Peyer's patch (tissue), 4 donors: ENCODE measurements around the gene LRRC72. TPM values are rescaled to one million over a fixed set of nuclear protein-coding genes. Genes with fewer than 3 reads are reported as not detected.
"Not testable (repeated sequence)": the region's sequence is repeated elsewhere in the genome, so short reads cannot be mapped to it uniquely, and the experiment has no call there.

Experiments
- DNase-seq, 3 donors: peaks; one replicate each; pipeline ENCODE4 v3.0.0-alpha.2; 2017 to 2019
- H3K27ac ChIP-seq, 4 donors: fragments of 200-600 bp; sonication (generic); one replicate each; pipeline ENCODE4 v1.5.1; 2016 to 2019
- H3K27me3 ChIP-seq, 2 donors: fragments of 200-600 bp; sonication (generic); one replicate each; pipeline ENCODE4 v1.5.1; 2019
- H3K36me3 ChIP-seq, 3 donors: fragments of 200-600 bp; sonication (generic); one replicate each; pipeline ENCODE4 v1.5.1; 2016 to 2019
- H3K4me1 ChIP-seq, 4 donors: fragments of 200-600 bp; sonication (generic); one replicate each; pipeline ENCODE4 v1.5.1; 2016 to 2019
- H3K4me3 ChIP-seq, 4 donors: fragments of 200-600 bp; sonication (generic); 1 replicate in 3 of 4; 2 replicates in 1 of 4; pipeline ENCODE4 v1.5.1; 2016 to 2019; ENCODE audit warnings: mild to moderate bottlenecking in 1 of 4
- H3K9me3 ChIP-seq, 4 donors: fragments of 200-600 bp; sonication (generic); one replicate each; pipeline ENCODE4 v1.5.1; 2016 to 2019; ENCODE audit warnings: mild to moderate bottlenecking in 1 of 4
- CTCF ChIP-seq, 6 experiments: fragments of 450-650 bp in 4 of 6; fragments of 200-600 bp in 2 of 6; sonication (generic) in 1 of 6; IDR thresholded peaks; one replicate each; pipeline ENCODE4 v1.5.1; 2017 to 2019; ENCODE audit warnings: antibody characterized with exemption in 6 of 6, mild to moderate bottlenecking in 3 of 6, moderate library complexity in 1 of 6
- POLR2A ChIP-seq, 2 donors: fragments of 450-650 bp; IDR thresholded peaks; one replicate each; pipeline ENCODE4 v1.5.1; 2017; ENCODE audit warnings: antibody characterized with exemption in 2 of 2, mild to moderate bottlenecking in 2 of 2, moderate library complexity in 2 of 2
- total RNA-seq, 4 donors: library from RNA; depleted of rRNA; stranded (reverse); fragments of >200 nt; gene quantifications; one replicate each; pipeline ENCODE4 v1.1.0, GENCODE V29; 2016

LRRC72 gene
- total RNA-seq, 4 donors from 2014 or later = not detected

DNA sequence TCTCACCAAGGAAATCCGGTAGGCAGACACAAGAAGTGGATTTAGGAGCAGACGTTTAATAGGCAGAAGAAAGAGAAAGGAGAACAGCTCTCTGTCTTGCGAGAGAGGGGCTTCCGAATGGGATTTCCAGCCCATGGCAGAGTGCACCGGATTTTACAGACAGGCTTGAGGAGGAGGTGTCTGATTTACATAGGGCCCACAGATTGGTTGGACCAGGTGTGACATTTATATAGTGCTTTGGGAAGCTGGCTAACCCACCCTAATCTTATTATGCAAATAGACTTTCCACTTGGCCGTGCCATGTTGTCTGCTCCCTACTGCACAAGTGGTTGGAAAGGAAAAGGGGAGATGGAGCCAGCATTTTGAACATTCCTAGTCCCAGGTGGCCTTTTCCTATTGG, 61.2 kb downstream of the LRRC72 start:
- no peak overlapping the region for H3K4me3 ChIP-seq

GRCh38 chr7:16589881-16590280, 63.3 kb downstream of the LRRC72 start:
- H3K27ac ChIP-seq = no peak overlapping the region
- TF ChIP-seq POLR2A (IDR thresholded peaks at IDR 0.05) = no peak
- TF ChIP-seq CTCF (IDR thresholded peaks at IDR 0.05) = no peak

More for the DNA sequence above, 61.2 kb downstream of the LRRC72 start:
- no peak overlapping the region for H3K27ac ChIP-seq
- no peaks in the 10 kb centered on the region for H3K9me3 ChIP-seq
- no peaks in the 10 kb centered on the region for H3K36me3 ChIP-seq
- no peaks in the 10 kb centered on the region for H3K27me3 ChIP-seq
- H3K4me1 ChIP-seq = no peaks in the 10 kb centered on the region
- TF ChIP-seq POLR2A (IDR thresholded peaks at IDR 0.05) (no peak), CTCF (IDR thresholded peaks at IDR 0.05) (no peak)
- DNase-seq = no peak

DNA sequence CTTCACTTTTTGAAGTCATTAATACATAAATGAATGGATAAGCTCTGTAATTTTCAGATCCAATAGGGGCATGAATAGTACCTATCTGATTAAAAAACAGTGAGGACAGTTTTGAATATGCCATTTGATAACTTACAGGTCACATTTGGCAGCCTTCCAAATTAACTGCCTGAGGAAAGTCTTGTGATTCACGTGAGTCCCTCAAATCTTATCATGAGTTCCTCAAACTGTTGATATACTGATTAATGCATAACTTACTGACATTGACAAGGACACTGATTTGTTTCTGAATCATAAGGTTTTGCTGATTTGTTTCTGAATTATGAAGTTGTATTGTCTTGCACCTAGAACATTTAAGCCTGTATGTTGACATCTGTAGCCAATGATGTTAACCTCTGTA, 63.8 kb downstream of the LRRC72 start:
- Histone ChIP-seq H3K36me3 (no peaks in the 10 kb centered on the region), H3K27ac (no peak overlapping the region), H3K4me1 (no peaks in the 10 kb centered on the region), H3K27me3 (no peaks in the 10 kb centered on the region), H3K4me3 (no peak overlapping the region), H3K9me3 (no peaks in the 10 kb centered on the region)
- no peak for DNase-seq
- TF ChIP-seq POLR2A (IDR thresholded peaks at IDR 0.05) (no peak), CTCF (IDR thresholded peaks at IDR 0.05) (no peak)

More at GRCh38 chr7:16589881-16590280, 63.3 kb downstream of the LRRC72 start:
- no peak for DNase-seq
- Histone ChIP-seq H3K27me3 (no peaks in the 10 kb centered on the region), H3K9me3 (no peaks in the 10 kb centered on the region), H3K4me1 (no peaks in the 10 kb centered on the region), H3K4me3 (no peak overlapping the region), H3K36me3 (no peaks in the 10 kb centered on the region)

DNA sequence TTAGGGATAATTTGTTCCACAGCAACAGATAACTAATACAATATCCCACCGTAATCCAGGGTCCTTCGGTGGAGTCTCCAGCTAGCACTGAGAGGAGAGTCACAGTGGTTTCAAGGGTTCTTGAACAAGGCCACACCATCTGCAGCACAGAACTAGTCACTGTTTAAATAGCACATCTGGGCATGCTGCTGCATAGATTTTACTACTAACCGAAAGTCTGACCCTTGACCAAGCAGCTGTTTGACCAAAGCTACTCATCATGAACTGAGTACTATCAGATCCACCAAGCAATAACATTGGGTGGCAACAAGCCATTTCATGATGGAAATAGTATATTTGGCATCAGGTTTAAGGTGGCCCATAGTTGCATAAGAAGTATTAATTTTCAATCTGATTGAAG, 65.8 kb downstream of the LRRC72 start:
- Histone ChIP-seq H3K36me3 (no peaks in the 10 kb centered on the region), H3K27me3 (no peaks in the 10 kb centered on the region), H3K27ac (no peak overlapping the region), H3K4me3 (no peak overlapping the region), H3K4me1 (no peaks in the 10 kb centered on the region), H3K9me3 (no peaks in the 10 kb centered on the region)
- no peak for DNase-seq
- no peak for TF ChIP-seq CTCF (IDR thresholded peaks at IDR 0.05)

DNA sequence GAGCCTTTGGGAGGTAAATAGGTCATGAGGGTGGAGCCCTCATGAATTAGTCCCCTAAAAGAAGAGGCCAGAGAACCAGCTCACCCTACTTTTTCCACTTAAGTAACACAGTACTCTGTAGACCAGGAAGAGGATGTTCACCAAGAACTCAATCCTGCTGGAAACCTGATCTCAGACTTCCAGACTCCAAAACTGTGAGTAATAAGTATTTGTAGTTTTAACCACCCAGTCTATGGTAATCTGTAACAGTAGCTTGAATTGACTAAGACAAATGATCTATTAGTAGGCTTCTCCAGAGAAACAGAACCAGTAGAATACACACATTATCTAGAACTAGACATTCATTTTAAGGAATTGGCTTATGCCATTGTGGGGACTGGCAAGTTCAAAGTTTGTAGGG, 67.4 kb downstream of the LRRC72 start:
- Histone ChIP-seq H3K36me3 (peaks cover 0 to 1% (median 0%) of the 10 kb centered on the region in 3 donors), H3K4me3 (no peak overlapping the region), H3K4me1 (no peaks in the 10 kb centered on the region), H3K27ac (no peak overlapping the region), H3K9me3 (no peaks in the 10 kb centered on the region), H3K27me3 (no peaks in the 10 kb centered on the region)
- DNase-seq = no peak
- TF ChIP-seq CTCF (IDR thresholded peaks at IDR 0.05) = no peak
- no peak for TF ChIP-seq POLR2A (IDR thresholded peaks at IDR 0.05)

DNA sequence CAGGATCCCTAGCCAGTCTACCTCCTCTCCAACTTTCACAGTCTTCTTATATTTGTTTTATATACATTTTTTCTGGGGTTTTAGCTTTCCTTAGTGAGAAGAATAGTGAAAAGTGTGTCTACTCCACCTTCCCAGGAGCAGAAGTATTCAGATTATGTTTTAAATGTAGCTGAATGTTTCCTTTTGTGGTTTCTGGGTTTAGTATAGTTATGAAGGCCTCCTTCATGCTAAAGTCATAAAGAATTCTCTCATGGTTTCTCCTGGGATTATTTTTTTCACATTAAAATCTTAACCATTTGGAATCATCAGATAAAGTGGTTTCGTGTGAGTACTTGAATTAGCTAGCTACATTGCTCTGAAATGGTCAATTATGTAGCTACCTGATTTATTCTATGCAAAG, 68.1 kb downstream of the LRRC72 start:
- no peak for DNase-seq
- H3K4me3 ChIP-seq = no peak overlapping the region
- no peak for TF ChIP-seq POLR2A (IDR thresholded peaks at IDR 0.05)
- TF ChIP-seq CTCF (IDR thresholded peaks at IDR 0.05) = no peak
- no peaks in the 10 kb centered on the region for H3K4me1 ChIP-seq
- no peaks in the 10 kb centered on the region for H3K9me3 ChIP-seq
- H3K27me3 ChIP-seq = no peaks in the 10 kb centered on the region
- peaks cover 0 to 5% (median 0%) of the 10 kb centered on the region in 3 donors for H3K36me3 ChIP-seq
- H3K27ac ChIP-seq = no peak overlapping the region

DNA sequence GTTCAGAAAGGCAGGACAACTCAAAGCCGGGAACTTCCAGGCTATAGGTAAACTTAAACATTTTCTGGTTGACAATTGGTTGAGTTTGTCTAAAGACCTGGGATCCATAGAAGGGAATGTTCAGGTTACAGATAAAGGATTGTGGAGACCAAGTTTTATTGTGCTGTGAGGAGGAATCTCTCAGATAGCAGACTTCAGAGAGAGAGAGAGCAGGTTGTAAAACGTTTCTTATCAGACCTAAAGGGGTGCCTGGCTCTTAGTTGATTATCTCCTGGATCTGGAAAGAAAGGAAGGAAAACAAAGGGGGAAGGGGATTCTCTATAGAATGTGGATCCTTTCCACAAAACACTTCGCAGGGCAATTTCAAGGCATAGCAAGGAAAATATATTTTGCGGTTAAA, 69.0 kb downstream of the LRRC72 start:
- H3K27ac ChIP-seq, H3K9me3 ChIP-seq, H3K4me3 ChIP-seq, DNase-seq, H3K27me3 ChIP-seq, H3K4me1 ChIP-seq: not testable (repeated sequence)
- peaks cover 0 to 13% (median 0%) of the 10 kb centered on the region in 3 donors for H3K36me3 ChIP-seq
